Caco-2 (cell line): ENCODE results near the gene ZNF407. TPM values are rescaled to one million over a fixed set of nuclear protein-coding genes. Genes with fewer than 3 reads are reported as not detected.

Source experiments
- BruUV-seq: library from RNA; stranded (reverse); fragments of 400-500 nt; replicated peaks from 2 replicates; lab custom pipeline; 2021; lab: Mats Ljungman, UMichigan
- CTCF ChIA-PET: fragments of 300-600 bp; sonication (Branson Sonifier 250); formaldehyde crosslinking; loops from one replicate; lab custom pipeline; 2022; ENCODE audit warnings: antibody characterized with exemption; lab: Charles Lee
- POLR2A ChIA-PET: fragments of 300-600 bp; sonication (Branson Sonifier 250); formaldehyde crosslinking; loops from one replicate; lab custom pipeline; 2022; ENCODE audit warnings: antibody characterized with exemption; lab: Charles Lee
- DNase-seq, 2 experiments: peaks; one replicate each; pipeline versions ENCODE4 v3.0.0 to v3.0.0-alpha.2; 2020 to 2022
- H3K27me3 ChIP-seq: replicated peaks from 2 replicates; pipeline ENCODE4 v1.6.0; 2011; ENCODE audit warnings: low read length; ENCODE audit not compliant: control insufficient read depth, insufficient read depth
- H3K36me3 ChIP-seq: 2 replicates; pipeline ENCODE4 v1.5.1; 2011; ENCODE audit warnings: low read length; ENCODE audit not compliant: control insufficient read depth, insufficient read depth
- H3K4me1 ChIP-seq: fragments of 250-450 bp; sonication (Bioruptor Pico); 2 replicates; pipeline ENCODE4 v1.5.1; 2020; ENCODE audit warnings: mild to moderate bottlenecking
- H3K4me3 ChIP-seq: 2 replicates; pipeline ENCODE4 v1.5.1; 2011; ENCODE audit warnings: low read depth, mild to moderate bottlenecking, control low read depth, low read length
- H3K9me3 ChIP-seq: fragments of 250-450 bp; sonication (Bioruptor Pico); 2 replicates; pipeline ENCODE4 v1.5.1; 2020; ENCODE audit warnings: mild to moderate bottlenecking, moderate library complexity
- H3K27ac Mint-ChIP-seq: one replicate; pipeline ENCODE4 v1.8.0; 2022; ENCODE audit warnings: mixed read lengths; ENCODE audit not compliant: unreplicated experiment
- H3K27me3 Mint-ChIP-seq: one replicate; pipeline ENCODE4 v1.8.0; 2022; ENCODE audit warnings: mixed read lengths; ENCODE audit not compliant: insufficient read depth, unreplicated experiment
- H3K36me3 Mint-ChIP-seq: one replicate; pipeline ENCODE4 v1.8.0; 2022; ENCODE audit warnings: mild to moderate bottlenecking, mixed read lengths; ENCODE audit not compliant: insufficient read depth, unreplicated experiment
- H3K4me1 Mint-ChIP-seq: one replicate; pipeline ENCODE4 v1.8.0; 2022; ENCODE audit warnings: low read depth, mixed read lengths; ENCODE audit not compliant: unreplicated experiment
- H3K4me3 Mint-ChIP-seq: one replicate; pipeline ENCODE4 v1.8.0; 2022; ENCODE audit warnings: mild to moderate bottlenecking, moderate library complexity, mixed read lengths; ENCODE audit not compliant: unreplicated experiment
- H3K9me3 Mint-ChIP-seq: one replicate; pipeline ENCODE4 v1.8.0; 2022; ENCODE audit warnings: mixed read lengths; ENCODE audit not compliant: unreplicated experiment
- CTCF ChIP-seq, 2 experiments: fragments of 200-600 bp in 1 of 2; IDR thresholded peaks; 1 replicate in 1 of 2; 2 replicates in 1 of 2; pipeline versions ENCODE4 v1.5.1 to v1.8.0; 2011 to 2022; ENCODE audit warnings: antibody characterized with exemption in 1 of 2, control low read depth in 1 of 2, inconsistent platforms in 1 of 2, low read depth in 1 of 2, low read length in 1 of 2, mild to moderate bottlenecking in 1 of 2, moderate library complexity in 1 of 2; ENCODE audit not compliant: insufficient read depth in 1 of 2, severe bottlenecking in 1 of 2, unreplicated experiment in 1 of 2
- intact Hi-C: fragments of 100-400 bp; cut with micrococcal nuclease; formaldehyde crosslinking; loops from one replicate; pipeline ENCODE4 v1.10.0; 2022; ENCODE audit not compliant: unreplicated experiment
- total RNA-seq: library from RNA; stranded (reverse); gene quantifications from 2 replicates; pipeline ENCODE4 v1.2.3, GENCODE V29; 2022

ZNF407 gene
- total RNA-seq, 1 experiment from 2014 or later: 4.7 TPM

- H3K36me3 Mint-ChIP-seq: no peaks in the 10 kb centered on the region
- Histone ChIP-seq H3K4me1 (peaks cover 12% of the 10 kb centered on the region; the same call in 1 of the 2 replicates), H3K27me3 (no peaks in the 10 kb centered on the region), H3K9me3 (no peaks in the 10 kb centered on the region), H3K4me3 (no peak overlapping the region), H3K36me3 (no peaks in the 10 kb centered on the region)
- H3K9me3 Mint-ChIP-seq: no peaks in the 10 kb centered on the region
- intact Hi-C loops: no loop called here
- no peak overlapping the region for H3K4me3 Mint-ChIP-seq
- no peaks in the 10 kb centered on the region for H3K27me3 Mint-ChIP-seq
- no peak overlapping the region for H3K27ac Mint-ChIP-seq
- no peak for TF ChIP-seq CTCF (IDR thresholded peaks at IDR 0.05; ENCODE audit: insufficient read depth in 1 of 2, low read depth in 1 of 2, low read length in 1 of 2, severe bottlenecking in 1 of 2, unreplicated experiment in 1 of 2)
- POLR2A ChIA-PET: no interaction called here
- H3K4me1 Mint-ChIP-seq: peaks cover 8% of the 10 kb centered on the region
- CTCF ChIA-PET: no interaction called here
- DNase-seq: no peak
- BruUV-seq: no TSS peak
Observed at GRCh38 chr18:74804677-74805076, 207.0 kb downstream of the ZNF407 start.

GRCh38 chr18:74806073-74806472 is 208.4 kb downstream of the ZNF407 start:
- Histone ChIP-seq H3K36me3 (no peaks in the 10 kb centered on the region), H3K9me3 (no peaks in the 10 kb centered on the region), H3K4me1 (peaks cover 12% of the 10 kb centered on the region; the same call in 1 of the 2 replicates), H3K27me3 (no peaks in the 10 kb centered on the region), H3K4me3 (no peak overlapping the region)
- BruUV-seq: no TSS peak
- Mint-ChIP-seq H3K36me3 (no peaks in the 10 kb centered on the region), H3K4me3 (no peak overlapping the region), H3K27me3 (no peaks in the 10 kb centered on the region), H3K9me3 (no peaks in the 10 kb centered on the region), H3K27ac (no peak overlapping the region), H3K4me1 (peaks cover 8% of the 10 kb centered on the region)
- DNase-seq: peak; percentile 11 to 34
- ChIA-PET CTCF (no interaction called here), POLR2A (no interaction called here)
- TF ChIP-seq CTCF (IDR thresholded peaks at IDR 0.05; ENCODE audit: insufficient read depth in 1 of 2, low read depth in 1 of 2, low read length in 1 of 2, severe bottlenecking in 1 of 2, unreplicated experiment in 1 of 2): no peak
- intact Hi-C loops: no loop called here

GRCh38 chr18:74806700-74807416 is 209.2 kb downstream of the ZNF407 start:
- no peaks in the 10 kb centered on the region for H3K9me3 Mint-ChIP-seq
- CTCF ChIA-PET: no interaction called here
- TF ChIP-seq CTCF (IDR thresholded peaks at IDR 0.05; ENCODE audit: insufficient read depth in 1 of 2, low read depth in 1 of 2, low read length in 1 of 2, severe bottlenecking in 1 of 2, unreplicated experiment in 1 of 2): no peak
- Histone ChIP-seq H3K9me3 (no peaks in the 10 kb centered on the region), H3K4me1 (peaks cover 12% of the 10 kb centered on the region; the same call in 1 of the 2 replicates), H3K27me3 (no peaks in the 10 kb centered on the region), H3K36me3 (no peaks in the 10 kb centered on the region), H3K4me3 (no peak overlapping the region)
- H3K4me1 Mint-ChIP-seq: peaks cover 8% of the 10 kb centered on the region
- no peaks in the 10 kb centered on the region for H3K27me3 Mint-ChIP-seq
- no peak for DNase-seq
- POLR2A ChIA-PET: no interaction called here
- no peak overlapping the region for H3K4me3 Mint-ChIP-seq
- H3K36me3 Mint-ChIP-seq: no peaks in the 10 kb centered on the region
- no peak overlapping the region for H3K27ac Mint-ChIP-seq
- no TSS peak for BruUV-seq
- intact Hi-C loops: no loop called here
